Stimulated activated CD8-positive, alpha-beta memory T cell treated with anti-CD3 and anti-CD28 coated beads, Interleukin-4, amount 100 ng/mL, for 24 hours (primary cell): ENCODE data around the gene SFTA2.

Experiments
- DNase-seq: peaks from one replicate; pipeline ENCODE4 v3.0.0-alpha.2; 2020; ENCODE audit warnings: low read depth

SFTA2 gene

DNA sequence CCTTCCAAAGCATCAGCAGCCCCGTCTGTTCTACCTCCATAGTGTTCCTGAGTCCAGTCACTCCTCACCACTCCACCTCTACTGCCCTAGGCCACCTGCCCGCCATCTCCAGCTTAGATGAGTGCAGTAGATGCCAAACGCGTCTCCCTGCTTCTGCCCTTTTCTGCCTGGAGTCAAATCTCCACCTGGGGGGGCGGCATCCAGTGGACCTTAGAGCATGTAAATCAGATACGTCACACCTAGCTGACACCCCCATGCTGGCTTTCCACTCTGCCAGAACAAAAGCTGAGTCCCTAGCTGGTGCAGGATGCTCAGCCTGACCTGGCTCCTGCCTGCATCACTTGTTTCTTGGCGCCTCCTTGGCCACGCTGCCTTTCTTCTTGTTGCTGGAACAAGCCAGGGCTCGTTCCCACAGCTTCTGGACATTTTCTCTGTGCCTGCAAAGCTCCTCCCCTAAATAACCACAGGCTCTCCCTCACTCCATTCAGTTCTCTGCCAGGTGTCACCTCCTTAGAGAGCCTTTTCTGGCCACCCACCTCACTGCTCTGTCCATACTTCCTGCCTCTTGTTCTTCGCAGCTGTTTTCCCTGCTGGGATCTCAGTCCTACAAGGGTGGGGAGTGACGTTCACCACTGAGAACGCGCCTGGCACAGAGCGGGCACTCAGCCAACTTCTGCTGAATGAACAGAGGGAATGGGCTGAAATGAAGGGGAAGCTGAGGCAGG is 41.9 kb downstream of the SFTA2 start:
- DNase-seq: no peak

DNA sequence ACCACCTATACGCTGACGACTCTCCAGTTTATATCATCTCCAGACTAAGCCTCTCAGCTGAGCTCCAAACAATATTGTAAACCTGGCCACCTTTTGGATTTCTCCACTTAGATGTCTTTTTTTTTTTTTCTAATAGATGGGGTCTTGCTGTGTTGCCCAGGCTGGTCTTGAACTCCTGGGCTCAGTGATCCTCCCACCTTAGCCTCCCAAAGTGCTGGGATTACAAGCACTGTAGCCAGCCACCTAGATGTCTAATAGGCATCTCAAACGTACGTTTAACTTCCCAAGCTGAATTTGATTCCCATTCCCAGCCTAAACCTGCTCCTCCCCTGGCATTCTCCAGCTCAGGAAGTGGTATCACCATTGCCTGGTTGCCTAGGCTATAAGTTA is 42.5 kb downstream of the SFTA2 start:
- no peak for DNase-seq

DNA sequence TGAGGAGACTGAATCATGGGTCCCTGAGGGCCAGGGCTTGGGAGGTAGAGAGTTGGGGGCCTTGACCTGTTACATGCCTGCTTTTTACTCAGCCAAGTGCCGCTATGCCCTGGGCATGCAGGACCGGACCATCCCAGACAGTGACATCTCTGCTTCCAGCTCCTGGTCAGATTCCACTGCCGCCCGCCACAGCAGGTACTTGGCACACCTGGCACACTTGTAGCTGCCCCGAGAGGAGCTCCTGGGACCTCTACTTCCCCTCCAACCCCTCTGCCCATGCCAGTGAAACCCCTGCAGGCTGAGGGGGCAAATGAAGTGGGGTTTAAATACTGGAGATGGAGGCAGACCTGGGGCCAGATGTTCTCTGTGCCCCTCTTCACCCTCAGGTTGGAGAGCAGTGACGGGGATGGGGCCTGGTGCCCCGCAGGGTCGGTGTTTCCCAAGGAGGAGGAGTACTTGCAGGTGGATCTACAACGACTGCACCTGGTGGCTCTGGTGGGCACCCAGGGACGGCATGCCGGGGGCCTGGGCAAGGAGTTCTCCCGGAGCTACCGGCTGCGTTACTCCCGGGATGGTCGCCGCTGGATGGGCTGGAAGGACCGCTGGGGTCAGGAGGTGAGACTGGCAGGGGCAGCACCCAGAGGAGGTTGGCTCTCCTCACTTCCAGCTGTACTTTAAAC is 43.0 kb downstream of the SFTA2 start:
- no peak for DNase-seq

DNA sequence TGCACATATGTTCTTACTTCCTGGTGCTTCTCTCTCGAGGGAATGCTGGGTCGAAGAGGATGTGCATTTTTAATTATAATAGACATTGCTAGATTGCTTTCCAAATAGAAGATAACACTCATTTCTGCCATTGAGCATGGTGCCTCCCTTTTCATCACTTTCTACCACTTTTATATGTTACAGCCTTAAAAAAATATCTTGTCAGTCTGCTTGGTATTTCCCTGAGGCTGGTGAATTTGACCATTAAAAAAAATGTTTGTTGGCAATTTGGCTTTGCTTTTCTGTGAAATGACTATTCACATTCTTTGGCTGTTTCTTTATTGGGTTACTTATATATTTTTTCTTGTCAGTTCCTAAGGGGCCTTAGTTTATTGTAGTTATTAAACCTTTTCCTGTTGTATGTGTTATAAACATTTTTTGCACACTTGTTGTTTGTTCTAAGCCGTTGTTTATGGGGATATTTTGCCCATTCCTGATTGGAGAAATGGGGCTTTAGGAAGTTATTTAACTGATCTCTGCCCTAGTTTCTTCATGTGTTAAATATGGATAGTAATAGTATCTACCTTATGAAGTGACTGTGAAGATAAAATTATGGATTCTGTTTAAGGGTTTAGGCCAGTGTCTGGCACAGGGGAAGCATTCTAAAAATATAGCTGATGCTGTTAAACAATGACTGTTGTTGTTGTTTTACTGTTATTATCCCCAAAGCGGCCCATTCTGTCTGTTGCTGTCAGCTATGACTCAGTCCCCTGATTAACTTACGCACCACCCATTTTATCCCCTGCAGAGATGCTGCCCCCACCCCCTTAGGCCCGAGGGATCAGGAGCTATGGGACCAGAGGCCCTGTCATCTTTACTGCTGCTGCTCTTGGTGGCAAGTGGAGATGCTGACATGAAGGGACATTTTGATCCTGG is 43.8 kb downstream of the SFTA2 start:
- DNase-seq: no peak

DNA sequence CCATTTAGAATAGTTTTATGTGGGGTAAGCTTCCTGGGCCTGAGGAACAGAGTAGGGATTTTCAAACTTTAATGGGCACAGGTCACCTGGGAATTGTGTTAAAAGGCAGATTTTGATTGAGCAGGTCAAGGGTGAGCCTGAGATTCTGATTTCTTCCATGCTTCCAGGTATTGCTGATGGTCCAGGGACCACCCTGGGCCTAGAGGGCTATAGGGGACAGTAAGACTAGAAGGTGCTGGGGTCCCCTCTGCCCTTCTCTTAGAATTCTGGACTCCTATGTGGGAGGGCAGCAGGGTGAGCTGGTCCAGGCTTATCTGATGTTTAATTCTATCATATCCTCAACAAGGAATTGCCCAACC is 45.1 kb downstream of the SFTA2 start:
- no peak for DNase-seq

DNA sequence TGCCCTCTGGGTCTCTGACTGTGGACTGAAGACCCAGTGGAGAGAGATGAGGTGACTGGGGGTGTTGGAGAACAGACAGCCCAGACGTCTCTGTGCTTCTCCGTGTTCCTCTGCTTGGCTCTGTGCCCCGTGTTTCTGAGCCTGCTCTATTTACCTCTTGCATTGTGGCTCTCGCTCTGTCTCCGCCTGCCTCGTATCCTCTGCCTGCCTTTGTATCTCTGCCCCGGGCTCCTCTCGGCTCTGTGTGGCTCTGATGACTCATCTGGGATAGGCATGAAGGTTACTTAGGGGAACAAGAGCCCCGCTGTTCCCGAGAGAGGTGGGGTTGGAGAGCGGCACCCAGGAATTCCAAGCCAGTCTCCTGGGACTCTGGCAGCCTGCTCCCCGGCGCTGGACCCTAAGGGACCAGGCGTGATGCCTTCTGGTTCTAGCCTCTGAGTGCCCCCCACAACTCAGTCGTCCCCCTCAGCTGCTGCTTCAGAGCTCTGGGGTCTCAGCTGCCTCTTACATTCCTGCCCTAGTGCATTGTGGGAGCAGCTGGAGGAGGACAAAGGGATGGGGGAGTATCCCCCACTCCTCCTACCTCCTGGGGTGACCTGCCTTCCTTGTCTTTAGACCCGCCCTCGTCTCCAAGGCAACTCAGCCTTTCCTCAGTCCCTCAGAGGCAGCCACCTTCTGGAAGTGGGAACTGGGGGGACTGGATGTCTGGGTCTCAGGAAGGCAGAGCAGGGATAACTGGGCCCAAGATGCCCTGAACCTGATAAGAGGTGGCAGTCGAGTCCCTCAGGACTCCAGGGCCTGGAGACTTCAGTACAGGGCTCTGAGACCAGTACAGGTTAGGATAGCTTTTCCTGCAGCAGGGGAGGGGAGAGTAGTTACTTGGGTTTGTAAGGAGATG is 45.7 kb downstream of the SFTA2 start:
- DNase-seq: no peak

DNA sequence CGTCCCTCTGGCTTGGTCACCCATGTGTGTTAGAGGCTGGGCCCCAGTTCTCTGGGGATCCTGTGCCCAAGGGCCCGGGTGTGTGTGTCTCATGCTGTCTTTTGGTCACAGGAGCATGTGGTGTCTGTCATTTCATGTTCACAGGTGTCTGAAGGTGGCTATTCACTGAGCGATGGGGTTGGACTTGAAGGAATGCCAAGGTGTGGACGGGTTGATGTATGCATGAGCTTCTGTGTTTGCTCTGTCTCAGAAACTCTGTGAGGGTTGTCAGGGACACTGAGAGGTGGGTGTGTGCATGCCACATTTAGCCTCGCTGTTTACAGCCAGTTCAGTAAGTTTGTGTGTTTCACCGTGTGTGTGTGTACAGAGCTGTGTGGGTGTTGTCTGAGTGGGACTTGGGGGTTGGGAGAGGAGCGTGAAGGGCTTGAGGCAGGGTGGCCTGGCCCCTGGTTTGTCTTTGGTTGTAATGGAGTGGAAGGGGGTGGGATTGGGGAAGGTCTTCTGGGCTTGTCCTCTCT is 46.4 kb downstream of the SFTA2 start:
- DNase-seq: no peak

DNA sequence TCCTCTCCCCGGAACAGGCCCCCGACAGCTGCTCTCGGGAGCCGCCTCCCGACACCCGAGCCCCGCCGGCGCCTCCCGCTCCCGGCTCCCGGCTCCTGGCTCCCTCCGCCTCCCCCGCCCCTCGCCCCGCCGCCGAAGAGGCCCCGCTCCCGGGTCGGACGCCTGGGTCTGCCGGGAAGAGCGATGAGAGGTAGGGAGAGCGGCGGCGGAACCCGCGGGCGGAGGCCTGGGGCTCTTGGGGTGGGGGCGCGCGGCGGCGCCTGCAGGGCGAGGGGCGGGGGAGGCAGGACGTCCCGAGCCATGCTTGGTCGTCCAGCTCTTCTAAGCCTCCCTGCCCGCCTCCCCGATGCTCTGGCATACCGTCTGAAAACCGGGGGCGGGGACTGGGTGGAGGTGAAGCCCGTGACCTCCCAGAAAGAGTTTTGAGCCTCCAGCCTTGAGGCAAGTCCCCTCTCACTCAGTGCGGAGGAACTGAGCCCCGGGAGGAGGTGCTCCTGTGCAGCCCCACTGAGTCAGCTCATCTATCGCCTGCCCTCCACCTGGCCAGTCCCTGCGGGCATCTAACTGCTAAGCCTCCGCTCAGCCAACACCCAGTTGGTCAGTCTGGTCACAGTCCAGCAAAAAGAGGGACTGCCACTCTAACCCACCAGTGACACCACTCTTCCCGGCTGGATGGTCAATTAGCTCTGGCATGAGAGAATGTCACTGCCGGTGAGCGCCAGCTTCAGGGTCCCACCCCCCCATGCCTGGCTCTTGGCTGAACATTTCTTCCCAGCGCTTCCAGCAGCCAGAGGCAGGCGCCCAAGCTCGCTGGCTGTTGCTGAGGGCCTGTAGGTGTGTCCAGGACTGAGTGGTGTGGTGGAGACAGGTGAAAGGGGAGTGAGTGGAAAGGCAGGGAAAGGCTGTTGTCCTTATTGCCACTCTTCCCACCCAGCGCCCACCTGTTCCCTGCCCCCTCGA is 47.2 kb downstream of the SFTA2 start:
- DNase-seq: peak; percentile 24

DNA sequence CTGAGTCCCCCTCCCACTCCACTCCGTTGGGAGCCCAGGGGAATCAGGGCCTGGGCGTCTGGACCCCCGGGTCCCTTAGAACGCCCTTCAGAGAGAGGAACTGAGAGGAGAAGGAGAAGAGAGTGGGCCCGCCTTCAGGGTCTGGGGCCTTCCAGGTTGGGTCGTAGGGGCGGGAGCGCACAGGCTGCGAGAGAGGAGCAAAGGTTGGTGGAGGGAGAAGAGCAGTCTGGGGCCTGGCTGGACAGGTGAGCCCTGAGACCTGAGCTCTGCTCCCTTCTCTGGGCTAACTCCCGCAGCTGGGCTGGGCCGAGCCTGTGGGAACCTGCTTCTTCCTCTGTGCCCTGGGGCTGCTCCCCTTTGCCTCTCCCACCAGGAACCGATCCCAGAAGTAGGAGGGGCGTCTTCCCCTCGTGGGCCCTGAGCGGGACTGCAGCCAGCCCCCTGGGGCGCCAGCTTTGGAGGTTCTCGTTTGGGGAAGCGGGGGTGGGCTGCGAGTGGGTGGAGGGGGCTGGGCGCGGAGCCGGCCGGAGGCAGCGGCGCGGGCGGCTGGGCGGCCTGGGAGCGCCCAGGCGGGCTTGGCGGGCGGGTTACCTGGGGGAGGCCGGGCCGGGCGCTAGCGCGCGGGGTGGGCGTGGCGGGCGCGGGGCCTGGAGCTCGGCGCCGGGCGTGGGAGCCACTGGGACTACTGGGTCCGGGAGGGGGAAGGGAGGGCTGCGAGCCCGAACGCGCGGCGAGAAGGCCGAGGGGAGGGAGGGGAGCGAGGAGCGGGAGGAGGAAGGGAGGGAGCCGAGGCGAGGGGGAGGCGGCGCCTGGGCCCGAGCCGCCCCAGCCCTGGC is 48.1 kb downstream of the SFTA2 start, which contains the start of gene DDR1:
DDR1 (plus strand) TSS at position 835 of the 836 bp plus-strand sequence. CDS start 4,211 bp downstream, outside the sequence.
- DNase-seq: peak; percentile 37

DNA sequence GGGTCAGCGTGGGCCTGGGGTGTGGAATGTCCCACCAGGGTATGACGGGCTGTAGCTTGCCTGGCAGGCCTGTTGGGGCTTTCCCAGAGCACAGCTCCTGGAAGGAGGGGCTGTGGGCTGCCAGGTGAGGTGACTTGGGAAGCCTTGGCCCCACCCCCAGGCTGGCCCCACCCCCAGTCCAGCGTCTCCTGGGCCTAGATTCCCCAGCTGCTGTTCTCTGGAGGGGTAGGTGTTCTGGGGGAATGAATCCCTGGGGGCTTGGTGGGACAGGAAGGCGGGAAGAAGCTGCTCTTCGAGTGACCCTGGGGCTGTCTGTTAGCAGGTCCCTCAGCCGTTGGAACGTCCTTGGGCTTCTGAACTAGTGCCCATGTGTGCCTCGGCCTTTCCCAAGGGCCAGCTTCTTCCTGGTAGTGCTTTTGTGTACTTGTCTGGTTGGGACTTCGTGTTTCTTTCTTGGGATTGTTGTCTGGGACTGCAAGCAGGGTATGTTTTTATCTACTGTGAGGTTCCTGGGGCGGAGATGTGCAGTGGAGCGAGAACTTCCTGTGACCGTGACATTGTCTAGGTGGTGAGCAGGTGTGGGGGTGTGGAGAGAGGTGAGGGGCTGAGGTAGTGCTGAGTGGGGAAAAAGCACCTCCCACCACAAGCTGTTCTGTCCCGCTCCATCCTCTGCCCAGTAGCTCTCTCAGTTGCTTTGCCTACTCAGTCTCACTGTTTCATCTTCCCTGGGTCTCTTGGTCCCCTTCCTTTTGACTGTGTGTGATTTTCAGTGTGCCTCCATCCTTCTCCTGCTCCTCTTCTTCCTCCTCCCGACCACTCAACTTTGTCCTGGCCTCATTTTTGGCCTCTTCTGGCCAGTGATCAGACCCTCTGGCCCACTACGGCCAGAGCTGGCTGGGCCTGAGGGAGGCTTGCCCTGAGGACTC is 48.9 kb downstream of the SFTA2 start:
- no peak for DNase-seq

DNA sequence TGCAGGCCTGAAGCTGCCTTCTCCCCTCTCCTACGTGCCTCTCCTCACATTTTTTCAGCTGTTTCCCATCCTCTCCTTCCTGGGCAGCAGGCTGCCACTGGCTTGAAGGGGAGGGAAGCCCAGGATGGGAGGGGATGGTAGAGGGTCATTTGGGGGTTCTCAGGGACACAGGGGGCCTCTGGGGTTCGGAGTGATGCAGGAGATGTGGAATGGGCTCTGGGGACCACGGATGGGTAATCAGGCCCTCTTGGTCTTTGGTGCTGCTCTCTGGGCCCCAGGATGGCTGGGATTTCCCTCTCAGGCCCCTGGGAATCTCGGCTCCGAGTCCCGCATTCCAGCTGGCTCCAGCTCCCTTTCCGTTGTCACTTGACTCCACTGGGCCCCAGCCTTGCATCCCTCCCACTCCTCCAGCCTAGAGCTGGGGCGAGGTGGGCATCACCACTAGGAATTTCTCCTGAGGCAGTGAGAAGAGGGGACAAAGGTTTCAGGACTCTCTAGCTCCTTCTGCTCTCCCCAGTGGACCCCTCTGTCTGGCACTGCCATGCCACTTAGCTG is 49.7 kb downstream of the SFTA2 start:
- no peak for DNase-seq

DNA sequence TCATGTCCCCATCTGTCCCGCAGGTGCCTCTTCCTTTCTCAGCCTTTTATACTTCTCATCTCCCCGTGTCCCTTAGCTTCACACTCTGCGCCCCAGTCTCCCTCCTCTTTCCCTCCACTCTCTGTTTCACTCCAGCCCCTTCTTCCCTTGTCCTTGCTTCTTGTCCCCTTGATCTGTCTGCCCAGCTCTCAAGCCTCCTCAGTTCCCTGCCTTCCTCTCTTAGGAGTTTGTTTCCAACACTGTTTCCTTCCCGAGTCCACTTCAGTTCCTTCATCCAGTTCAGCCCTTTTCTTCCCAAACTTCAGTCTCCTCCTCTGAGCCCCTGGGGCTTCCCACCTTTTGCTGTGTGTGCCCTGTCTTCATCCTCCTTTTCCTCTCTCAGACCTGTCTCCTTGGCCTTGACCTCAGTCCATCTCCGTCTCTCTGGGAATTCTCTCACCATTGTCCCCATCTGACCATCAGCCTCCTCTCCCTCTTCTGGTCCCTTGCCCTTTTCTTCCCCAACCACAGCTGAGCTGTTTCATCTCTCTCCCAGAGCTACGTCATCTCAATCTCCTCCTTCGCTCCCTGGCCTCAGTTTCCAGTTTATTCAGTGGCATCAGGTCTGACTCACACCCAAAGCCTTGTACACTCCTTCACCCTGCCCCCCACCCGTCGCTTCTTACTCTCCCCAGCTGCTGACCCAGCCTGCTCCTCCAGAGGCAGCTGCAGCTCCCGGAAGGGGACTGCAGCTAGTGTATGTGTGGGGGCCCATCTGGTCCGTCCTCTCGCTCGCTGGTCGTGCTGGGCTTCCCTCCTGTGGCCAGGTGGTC is 50.4 kb downstream of the SFTA2 start:
- DNase-seq: no peak
